GM19467 (cell line): ENCODE results near the gene IRS1.
A peak's percentile ranks its signal among the peaks of the same experiment; 100 is the strongest.

Experiments
- ATAC-seq: cut with Tn5 transposase; IDR thresholded peaks from one replicate; pipeline ENCODE4 v1.9.1; 2021; ENCODE audit warnings: mild to moderate bottlenecking, moderate library complexity; ENCODE audit not compliant: unreplicated experiment

The IRS1 gene

DNA sequence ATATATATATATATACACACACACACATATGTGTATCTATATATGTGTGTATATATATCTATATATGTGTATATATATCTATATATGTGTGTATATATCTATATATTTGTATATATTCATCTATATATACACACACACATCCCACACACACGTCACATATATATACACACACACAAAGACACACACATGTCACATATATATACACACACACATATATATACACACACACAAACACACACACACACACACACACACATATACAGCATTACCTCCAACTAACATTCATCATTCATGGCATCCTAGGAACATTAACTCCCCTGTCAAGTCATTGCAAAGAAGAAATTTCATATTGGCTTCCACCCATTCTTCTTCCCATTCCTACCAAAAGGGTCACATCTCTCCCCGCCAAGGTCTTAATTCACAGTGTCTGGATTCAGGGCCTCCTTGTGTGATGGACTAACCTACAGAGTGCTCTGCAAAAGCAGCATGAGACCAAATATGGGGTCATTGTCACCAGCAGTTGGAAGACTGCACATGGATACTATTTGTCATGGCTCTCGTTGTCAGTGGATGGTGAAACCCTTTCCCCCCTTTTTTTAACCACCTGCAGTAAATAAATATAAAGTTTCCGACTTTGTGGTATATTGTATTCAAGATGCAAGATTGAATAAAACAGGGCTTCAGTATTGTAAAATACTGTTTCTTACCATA, 67.0 kb downstream of the IRS1 start:
- ATAC-seq, result no peak

DNA sequence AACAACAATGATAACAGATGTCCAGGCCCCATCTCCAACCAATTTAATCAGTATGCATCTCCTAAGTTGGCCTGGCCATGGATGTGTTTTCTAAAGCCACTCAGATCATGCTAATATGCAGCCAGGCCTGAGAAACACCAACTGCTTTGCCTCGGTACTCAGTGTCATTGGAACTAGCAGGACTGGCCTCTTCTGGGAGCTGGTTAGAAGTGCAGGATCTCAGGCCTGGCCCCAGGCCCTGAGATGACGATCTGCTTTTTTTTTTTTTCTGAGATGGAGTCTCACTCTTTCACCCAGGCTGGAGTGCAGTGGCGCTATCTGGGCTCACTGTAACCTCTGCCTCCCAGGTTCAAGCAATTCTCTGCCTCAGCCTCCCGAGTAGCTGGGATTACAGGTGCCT, 69.1 kb downstream of the IRS1 start:
- ATAC-seq, result no peak

DNA sequence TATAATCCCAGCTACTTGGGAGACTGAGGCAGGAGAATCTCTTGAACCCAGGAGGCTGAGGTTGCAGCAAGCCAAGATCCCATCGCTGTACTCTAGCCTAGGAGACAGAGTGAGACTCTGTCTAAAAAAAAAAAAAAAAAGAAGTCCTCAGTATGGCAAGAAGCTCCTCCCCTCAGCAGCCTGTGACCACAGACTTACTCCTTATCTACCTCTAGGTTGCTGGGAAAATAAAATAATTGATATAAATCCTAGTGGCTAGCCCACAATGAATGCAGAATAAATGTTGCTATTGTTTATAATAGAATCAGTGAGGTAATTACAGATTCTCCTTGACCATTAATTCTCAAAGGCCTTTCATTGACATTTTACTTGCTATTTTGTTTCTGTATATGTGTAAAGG, 70.6 kb downstream of the IRS1 start:
- ATAC-seq, result no peak

DNA sequence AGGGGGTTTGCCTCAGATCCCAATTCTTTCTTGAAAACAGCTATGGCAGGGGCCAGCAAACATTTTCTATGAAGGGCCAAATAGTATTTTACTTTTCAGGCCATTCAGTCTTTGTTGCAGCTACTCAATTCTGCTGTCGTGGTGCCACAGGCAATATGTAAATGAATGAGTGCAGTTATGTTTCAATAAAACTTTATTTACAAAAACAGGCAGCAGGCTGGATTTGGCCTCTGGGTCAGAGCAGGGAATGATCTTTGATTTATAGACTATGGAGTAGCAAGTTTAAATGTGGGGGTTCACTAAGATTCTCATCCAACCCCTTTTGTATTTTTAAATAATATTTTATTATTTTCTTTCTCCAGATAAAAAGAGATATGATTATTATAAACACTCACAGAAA, 72.4 kb downstream of the IRS1 start:
- ATAC-seq, result no peak

DNA sequence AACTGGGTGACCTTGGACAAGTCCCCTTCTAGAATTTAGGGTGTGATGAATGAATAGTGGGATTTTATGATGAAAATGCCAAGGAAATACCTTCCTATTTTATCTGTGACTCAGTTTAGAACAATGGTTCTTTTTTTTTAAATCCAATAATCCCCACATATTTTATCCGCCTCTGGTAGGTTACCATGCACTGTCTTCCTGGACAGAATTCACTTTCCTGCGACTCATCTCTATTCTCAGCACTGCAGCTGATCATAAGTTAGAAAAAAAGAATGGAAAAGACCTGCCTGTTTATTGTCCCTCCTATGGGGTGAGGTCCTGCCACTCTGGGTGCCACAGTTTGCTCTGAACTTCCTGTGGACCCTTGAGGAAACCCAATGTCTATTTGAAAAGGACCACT, 73.1 kb downstream of the IRS1 start:
- ATAC-seq, result no peak

DNA sequence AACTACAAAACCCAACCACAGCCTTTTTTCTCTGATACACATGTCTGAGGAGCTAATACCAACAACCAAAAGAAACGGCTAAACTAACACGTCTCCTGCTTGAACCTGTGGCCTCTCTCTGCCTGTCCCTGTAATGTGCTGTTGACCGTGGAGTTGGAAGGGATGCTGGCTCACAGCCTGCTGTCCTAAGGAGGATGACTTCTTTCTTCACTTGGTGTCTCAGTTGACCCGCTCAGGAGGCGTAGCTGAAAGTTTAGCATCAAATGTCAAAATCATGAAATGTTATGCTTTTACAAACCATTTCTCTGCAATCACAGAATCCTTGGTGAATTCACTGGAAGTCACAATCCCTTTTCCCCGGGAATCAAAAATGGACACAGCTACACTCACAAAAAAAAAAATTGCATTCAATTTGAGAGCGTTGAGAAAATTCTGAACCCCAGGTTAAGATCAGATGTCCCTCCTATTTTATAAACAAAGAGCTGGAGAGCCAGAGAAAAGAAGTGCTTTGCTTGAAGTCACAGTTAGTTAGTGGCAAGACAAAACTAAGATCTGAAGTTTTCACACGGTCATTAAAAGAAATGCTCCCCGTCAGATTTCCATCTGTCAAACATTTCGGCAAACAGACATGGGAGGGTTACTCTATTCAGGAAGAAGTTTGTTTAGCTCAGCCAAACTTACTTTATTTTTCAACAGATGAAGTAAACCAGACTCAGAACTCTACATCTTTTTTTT, 74.3 kb downstream of the IRS1 start:
- ATAC-seq, result no peak

DNA sequence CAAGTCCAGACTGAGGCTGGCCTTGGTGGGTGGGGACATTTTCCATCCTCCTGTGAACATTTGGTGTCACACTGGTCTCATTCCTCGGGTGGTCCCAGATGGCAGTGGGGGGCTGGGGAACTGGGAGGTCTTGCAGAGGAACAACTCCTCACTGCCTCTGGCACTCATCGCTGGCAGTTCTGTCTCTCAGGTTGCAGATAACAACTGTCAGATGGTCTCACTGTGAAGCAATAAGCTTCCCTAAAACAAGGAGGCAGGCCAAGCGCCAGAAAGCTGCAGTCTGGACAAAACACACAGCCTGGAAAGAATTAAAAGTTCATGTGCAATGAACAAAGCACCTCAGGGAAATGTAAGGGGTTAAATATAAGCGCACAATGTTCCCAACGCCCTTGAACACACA, 78.1 kb downstream of the IRS1 start:
- no peak for ATAC-seq

DNA sequence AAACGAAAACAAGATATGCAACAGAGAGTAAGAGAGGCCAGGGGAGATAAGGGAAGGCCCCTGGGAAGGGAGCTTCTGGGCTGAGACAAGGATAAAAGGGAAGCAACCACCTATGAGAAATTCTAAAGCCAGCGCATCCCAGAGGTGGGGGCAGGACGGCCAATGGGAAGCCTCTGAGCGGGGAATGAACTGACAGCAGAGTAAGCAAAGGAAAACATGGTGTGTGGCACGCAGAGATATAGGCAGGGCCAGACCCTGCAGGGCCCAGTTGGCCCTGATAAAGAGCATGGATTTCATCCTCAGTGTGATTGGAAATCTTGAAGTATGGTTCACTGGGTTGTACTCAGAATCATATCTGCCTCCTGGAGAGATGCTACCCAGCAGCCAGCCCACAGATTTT, 78.7 kb downstream of the IRS1 start:
- ATAC-seq, result no peak

DNA sequence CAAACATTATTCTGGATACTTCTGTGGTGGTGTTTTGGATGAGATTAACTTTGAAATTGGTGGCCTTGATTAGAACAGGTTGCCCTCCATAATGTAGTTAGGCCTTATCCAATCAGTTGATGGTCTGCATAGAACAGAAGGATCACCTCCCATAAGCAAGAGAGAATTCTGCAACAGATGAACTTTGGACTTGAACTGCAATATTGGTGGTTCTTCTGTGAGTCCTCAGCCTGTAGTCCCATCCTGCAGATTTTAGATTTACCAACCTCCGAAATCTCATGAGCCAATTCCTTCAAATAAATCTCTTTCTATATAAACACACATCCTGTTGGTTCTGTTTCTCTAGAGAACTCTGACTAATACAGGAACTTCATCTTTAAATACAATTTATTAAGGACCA, 81.9 kb downstream of the IRS1 start:
- ATAC-seq, result no peak

DNA sequence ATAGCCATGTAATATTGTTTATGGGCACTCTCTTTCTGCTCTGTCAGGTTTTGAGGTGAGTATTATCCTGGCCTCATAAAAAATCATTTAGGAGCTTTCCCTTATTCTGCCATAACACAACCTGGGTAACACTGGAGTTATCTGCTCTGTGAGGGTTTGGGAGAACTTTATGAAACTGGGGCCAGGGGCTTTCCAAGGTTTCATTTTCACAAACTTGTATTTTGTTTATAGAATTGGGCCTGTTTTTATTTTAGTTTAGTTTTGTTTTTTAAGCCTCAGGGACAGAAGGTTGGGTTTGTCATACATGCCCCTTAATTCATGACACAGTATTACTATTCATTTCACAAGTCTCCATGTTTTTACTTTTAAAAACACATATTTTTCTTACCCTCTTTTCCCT, 83.5 kb downstream of the IRS1 start:
- ATAC-seq, result peak; percentile 57

DNA sequence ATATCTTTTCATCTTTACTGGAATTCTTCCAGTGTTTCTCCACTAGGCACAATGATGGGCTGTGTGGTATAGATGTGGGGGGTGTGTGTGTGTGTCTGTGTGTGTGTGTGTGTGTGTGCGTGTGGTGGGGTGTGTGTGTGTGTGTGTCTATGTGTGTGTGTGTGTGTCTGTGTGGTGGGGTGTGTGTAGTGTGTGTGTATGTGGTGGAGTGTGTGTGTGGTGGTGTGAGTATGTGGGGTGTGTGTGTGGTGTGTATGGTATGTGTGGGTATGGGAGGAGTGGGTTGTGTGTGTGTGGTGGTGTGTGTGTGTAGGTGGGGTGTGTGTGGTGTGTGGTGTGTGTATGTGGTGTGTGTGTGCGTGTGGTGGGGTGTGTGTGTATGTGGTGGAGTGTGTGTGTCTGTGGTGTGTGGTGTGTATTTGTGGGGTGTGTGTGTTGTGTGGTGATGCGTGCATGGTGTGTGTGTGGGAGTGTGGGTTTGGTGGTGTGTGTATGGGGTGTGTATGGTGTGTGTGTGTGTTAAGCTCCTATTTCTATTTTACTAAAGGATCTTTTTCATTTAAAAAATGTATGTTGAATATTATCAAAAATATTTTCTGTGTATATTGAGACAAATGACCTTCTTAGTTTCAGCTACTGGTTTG, 84.2 kb downstream of the IRS1 start:
- no peak for ATAC-seq

DNA sequence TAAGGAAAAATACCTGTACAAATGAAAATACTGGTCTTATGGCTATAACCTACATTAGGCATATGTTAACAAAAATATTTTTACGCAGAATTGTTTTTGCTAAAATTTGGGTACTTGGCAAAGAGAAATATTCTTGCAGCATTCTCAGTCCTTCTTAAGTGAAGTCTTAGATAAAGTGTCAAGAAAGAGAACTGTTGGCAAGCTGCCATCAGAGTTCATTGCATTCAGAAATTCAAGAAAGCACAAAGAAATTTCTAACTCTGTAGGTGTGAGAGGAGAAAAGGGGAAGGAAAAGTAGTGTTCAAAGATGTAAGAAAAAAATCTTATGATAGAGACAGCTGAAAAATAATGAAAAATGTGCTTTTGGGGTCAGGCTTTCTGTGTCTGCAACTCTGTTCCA, 86.7 kb downstream of the IRS1 start:
- ATAC-seq, result no peak

DNA sequence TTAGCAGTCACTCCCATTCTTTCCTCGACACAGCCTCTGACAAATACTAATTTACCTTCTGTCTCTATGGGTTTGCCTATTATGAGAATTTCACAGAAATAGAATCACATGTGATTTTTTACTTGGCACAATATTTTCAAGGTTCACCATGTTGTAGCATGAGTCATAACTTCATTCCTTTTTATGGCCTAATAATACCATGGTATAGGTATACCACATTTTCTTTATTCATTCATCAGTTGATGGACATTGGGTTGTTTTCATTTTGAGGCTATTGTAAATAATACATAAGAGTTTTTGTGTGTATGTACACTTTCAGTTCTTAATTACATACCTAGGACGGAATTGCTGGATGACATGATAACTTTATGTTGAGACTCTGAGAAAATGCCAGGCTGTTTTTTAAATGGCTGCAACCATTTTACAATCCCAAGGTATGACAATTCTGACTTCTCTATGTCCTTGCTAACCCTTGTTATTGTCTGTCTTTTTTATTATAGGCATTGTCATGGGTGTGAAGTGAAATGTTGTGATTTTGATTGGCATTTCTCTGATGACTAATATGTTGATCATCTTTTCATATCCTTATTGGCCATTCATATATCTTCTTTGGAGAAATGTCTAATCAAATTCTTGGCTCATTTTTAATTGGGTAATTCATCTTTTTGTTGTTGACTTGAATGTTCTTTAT, 87.9 kb downstream of the IRS1 start:
- ATAC-seq, result no peak

DNA sequence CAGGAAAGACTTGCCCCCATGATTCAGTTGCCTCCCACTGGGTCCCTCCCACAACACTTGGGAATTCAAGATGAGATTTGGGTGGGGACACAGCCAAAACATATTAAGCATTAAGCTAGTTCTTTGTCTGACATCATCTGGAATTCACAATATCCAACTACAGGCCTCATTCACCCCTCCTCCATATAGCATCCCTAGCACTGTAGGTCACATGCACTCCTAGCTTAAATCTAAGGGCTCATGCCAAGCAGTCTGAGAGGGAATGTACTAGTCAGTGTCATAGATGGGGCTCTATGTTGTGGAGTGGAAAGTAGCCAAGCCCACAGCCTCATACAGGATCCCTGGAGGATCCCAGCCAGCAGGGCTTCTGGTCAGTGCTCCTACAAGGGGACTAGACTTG, 92.1 kb downstream of the IRS1 start:
- ATAC-seq, result no peak

DNA sequence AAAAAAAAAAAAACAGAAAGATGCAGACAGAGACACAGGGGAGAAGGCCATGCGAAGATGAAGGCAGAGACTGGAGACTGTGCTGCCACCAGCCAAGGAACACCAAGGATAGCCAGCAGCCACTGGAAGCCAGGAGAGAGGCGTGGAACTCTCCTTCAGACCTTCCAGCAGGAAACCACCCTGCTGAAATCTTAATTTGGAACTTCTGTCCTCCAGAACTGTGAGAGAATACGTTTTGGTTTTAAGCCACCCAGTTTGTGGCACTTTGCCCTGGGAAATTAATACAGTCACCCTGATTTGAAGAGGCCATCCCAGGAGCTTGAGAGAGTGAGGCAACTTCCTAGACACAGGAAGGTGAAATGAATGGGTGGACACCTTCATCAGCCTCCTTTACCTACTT, 93.7 kb downstream of the IRS1 start:
- no peak for ATAC-seq

DNA sequence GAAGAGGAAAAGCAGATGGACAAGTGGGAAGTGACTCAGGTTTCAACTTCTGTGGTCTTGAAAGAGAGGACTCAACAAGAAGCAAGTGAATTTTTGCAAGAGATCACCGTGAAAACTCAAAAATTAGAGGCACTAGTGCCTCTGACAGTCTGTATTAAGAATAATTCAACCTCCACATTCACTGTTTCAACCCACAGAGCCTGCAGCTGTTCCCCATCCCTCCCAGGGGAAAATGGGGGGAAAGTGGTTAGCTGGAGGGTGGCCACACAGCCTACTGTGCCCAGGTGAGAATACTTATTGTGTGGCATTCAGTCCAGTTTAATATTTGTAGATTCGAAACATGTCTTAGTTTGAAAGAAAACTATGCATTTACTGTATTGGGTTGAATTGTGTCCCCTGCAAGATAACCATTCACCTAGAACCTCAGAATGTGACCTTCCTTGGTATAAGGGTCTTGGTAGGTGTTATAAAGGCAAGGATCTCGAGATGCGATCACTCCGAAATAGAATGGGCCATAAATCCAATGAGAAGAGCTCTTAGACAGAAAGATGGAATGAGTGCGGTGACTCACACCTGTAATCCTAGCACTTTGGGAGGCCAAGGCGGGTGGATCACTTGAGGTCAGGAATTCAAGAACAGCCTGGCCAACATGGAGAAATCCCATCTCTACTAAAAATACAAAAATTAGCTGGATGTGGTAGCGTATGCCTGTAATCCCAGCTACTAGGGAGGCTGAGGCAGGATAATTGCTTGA, 94.3 kb downstream of the IRS1 start:
- no peak for ATAC-seq

DNA sequence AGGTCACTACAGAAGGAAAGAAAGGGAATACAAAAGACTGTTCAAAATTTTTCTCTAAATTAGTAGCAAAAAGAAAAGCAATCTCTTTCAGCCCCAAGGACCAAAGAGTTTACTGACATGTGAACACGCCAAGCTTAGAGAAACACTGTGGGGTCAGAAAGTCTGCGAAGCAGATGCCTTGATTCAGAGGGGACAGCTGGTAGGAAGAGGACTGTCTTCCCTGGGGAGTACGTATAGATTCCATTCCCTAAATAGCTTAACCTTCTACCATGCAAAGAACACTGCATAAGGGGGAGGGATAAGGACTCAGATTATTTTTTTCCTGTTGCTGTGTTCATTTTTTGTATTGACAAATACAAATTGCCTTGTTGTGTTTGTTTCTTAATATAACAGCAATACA, 96.1 kb downstream of the IRS1 start:
- ATAC-seq, result no peak

DNA sequence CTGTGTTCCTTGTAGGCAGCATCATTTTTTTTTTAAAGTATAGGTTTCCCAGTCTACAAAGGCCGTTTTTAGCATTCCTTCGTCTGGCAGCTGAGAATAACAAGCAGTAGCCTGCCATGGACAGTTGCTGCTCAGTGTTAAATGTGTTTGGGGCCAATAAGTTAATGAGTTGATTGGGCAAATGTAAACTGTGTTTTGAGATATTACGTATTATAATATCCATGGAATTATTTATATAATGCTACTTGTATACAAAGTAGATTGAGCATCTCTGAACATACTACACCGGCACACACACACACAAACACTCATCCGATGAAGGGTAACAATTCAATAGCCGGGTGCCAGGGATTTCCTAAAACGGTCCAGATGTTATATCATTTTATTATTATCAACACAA, 97.2 kb downstream of the IRS1 start:
- ATAC-seq, result no peak

DNA sequence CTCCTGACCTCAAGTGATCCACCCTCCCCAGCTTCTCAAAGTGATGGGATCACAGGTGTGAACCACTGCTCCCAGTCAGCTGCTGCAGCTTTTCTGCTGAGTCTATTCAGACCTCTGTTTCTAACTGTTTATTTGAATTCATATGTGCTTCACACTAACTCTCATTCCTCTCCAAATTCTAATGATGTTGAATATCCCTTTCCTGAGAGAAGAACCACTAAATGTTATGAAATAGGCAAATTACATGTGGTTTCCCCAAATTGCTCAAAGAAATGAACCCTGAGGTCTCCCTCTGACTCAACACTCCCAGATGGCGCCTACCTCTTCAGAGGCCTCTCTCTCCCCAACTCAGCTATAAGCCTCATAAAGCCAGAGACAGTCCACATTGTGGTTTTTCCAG, 98.6 kb downstream of the IRS1 start:
- ATAC-seq, result no peak

DNA sequence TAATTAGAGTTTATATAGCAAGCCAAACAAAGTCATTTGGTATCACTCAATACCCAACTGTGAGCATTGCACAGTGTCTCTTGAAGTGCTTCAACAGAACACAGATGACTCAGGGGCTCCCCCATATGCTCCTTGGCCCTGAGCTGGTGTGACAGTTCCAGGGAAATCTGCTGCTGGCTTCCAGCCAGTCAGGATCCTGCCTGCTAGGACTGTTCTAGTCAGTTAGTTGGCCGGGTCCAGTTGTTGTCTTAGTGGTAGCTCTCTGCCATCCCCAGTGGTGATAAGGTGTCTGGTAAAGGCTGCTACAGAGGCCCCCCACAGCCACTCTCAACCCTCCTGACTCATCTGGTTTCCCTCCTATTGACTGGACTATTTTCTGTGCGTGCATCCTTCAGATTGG, 100.3 kb downstream of the IRS1 start:
- no peak for ATAC-seq

DNA sequence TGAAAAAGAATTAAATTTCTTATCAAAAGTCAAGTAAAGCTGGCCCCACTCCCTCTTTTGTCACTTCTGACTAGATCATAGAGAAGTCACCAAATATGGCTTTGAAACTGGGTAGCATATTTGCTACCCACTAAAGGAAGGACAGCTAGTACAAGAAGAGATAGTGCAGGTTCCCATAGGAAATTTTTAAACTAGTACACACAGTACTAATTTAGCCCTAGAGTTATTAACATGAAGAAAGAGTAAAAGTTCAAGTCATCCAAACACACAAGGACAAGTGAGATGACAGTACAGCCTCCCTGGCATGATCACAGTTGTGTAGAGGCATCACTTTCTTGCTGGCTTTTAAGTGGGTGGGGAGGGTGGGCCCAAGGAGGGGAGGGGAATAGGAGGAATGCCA, 100.9 kb downstream of the IRS1 start:
- no peak for ATAC-seq
